ENCODE results near the gene GIGYF2.

Gene GIGYF2

GRCh38 chr2:232662486-232663260 lies 34.5 kb upstream of the GIGYF2 start (continued):
- TF ChIP-seq PRDM6 (tag by site-specific recombination; IDR thresholded peaks at IDR 0.05) (no peak), ZNF549 (tag by site-specific recombination; IDR thresholded peaks at IDR 0.05) (no peak), ZNF292 (tag by site-specific recombination; IDR thresholded peaks at IDR 0.05; ENCODE audit: borderline replicate concordance, low read depth) (no peak), ZNF398 (tag by site-specific recombination; IDR thresholded peaks at IDR 0.05) (no peak), ZNF202 (tag by site-specific recombination; IDR thresholded peaks at IDR 0.05; ENCODE audit: borderline replicate concordance) (no peak), HOXC10 (CRISPR knock-in tag; IDR thresholded peaks at IDR 0.05) (no peak), ZNF639 (tag by site-specific recombination; IDR thresholded peaks at IDR 0.05) (no peak)

- POLR2A ChIA-PET: interaction anchor here (0.7 kb wide), 1 partner anchor 9 kb away, joined by 3 read pairs; no protein-coding TSS in a partner anchor
- no peak overlapping the region for H3K4me3 ChIP-seq (ENCODE audit: low read depth, low read length)
- peaks cover 3 to 8% of the 10 kb centered on the region in 2 experiments; a peak in 2 of 3 replicates for H3K36me3 ChIP-seq (ENCODE audit: control insufficient read depth in 2 of 2, insufficient read depth in 1 of 2, low read length in 2 of 2)
- no peaks in the 10 kb centered on the region for H3K4me1 ChIP-seq (ENCODE audit: control insufficient read depth, insufficient read depth, low read length)
- no peak overlapping the region for H3K27ac ChIP-seq (ENCODE audit: extremely low read depth, low read depth, low read length)
- CTCF ChIA-PET: interaction anchor here (1.3 kb wide), 1 partner anchor 56 kb away, joined by 4 read pairs; no protein-coding TSS in a partner anchor
- H3K9me3 ChIP-seq (ENCODE audit: control insufficient read depth, insufficient read depth, low read depth, low read length): no peaks in the 10 kb centered on the region
- TF ChIP-seq ZNF404 (tag by site-specific recombination; IDR thresholded peaks at IDR 0.05): no peak
- TF ChIP-seq ZNF416 (tag by site-specific recombination; IDR thresholded peaks at IDR 0.05): no peak
- no peak for TF ChIP-seq ZSCAN4 (tag by site-specific recombination; IDR thresholded peaks at IDR 0.05)
- TF ChIP-seq ZNF518A (tag by site-specific recombination; conservative IDR thresholded peaks at IDR 0.05; ENCODE audit: low read depth): no peak
- no peak for TF ChIP-seq ZNF138 (tag by site-specific recombination; IDR thresholded peaks at IDR 0.05; ENCODE audit: borderline replicate concordance)
- no peak for TF ChIP-seq ZFHX2 (tag by site-specific recombination; conservative IDR thresholded peaks at IDR 0.05)
- no peak for TF ChIP-seq ZNF335 (tag by site-specific recombination; conservative IDR thresholded peaks at IDR 0.05)
- no peak for TF ChIP-seq TCF7L2 (IDR thresholded peaks at IDR 0.05; ENCODE audit: borderline replicate concordance, low read depth, low read length)
- TF ChIP-seq ZNF302 (tag by site-specific recombination; IDR thresholded peaks at IDR 0.05; ENCODE audit: low read depth): no peak
- no peak for TF ChIP-seq WT1 (tag by site-specific recombination; IDR thresholded peaks at IDR 0.05)
- no peak for TF ChIP-seq ZNF488 (tag by site-specific recombination; IDR thresholded peaks at IDR 0.05)
- TF ChIP-seq ZNF513 (tag by site-specific recombination; IDR thresholded peaks at IDR 0.05): no peak
- TF ChIP-seq ZNF701 (tag by site-specific recombination; IDR thresholded peaks at IDR 0.05): no peak
Measured at GRCh38 chr2:232666051-232666805, 30.9 kb upstream of the GIGYF2 start.

Measured in HEK293 (cell line).